Erythroblast (primary cell): ENCODE results near the gene MARK2.
A peak's percentile ranks its signal among the peaks of the same experiment; 100 is the strongest.
"Not testable (repeated sequence)": the region's sequence is repeated elsewhere in the genome, so short reads cannot be mapped to it uniquely, and the experiment has no call there.

Experiments
- DNase-seq, 2 experiments: peaks; one replicate each; lab custom pipeline; 2025; lab: John Stamatoyannopoulos, UW
- GATA1 ChIP-seq: IDR thresholded peaks from 2 replicates; pipeline ENCODE4 v1.6.1; 2011; ENCODE audit warnings: low read depth, mild to moderate bottlenecking, control low read depth, low read length, moderate library complexity
- POLR2A ChIP-seq: IDR thresholded peaks from 2 replicates; pipeline ENCODE4 v1.6.1; 2011; ENCODE audit warnings: mild to moderate bottlenecking, low read length

The MARK2 gene

DNA sequence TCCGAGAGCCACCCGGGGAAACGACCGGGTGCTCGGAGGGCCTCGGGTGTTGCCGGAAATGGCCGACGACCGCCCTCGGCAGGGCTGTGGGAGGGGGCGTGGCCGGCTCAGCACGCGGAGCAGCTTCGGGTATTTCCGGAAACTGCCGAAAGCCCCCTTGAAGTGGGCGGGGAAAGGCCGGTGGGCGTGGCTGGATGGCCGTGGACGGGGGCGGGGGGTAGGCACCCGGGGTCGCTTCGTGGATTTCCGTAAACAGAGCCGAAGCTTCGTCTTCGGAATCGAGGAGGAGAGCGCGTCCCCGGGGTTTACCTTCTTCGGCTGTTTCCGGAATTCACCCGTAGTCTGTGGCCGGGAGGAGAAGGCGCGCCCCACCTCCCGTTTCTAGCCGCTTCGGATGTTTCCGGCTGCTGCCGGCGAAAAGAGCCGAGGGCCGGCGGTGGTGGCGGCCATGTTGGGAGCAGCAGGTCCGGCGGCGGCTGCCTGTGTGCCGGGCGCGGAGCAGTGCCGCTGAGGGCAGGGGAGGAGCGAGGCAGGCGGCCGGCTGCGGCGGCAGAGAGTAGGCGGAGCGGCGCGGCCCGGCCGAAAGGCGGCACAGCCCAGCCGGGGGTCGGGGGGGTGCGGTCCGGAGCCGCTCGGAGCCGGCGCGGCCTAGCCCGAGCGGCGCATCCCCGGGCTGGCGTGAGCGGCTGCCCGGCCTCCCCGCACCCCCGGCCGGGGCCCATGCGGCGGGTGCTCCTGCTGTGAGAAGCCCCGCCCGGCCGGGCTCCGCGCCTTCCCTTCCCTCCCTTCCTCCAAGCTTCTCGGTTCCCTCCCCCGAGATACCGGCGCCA lies at the start of gene MARK2:
TSS of gene MARK2 (plus strand) at position 433 of the 830 bp plus-strand sequence. CDS start at position 830, 397 bp downstream.
- DNase-seq = peak; percentile 98 to 99
- no peak for TF ChIP-seq GATA1
- peak; percentile 61 for TF ChIP-seq POLR2A

DNA sequence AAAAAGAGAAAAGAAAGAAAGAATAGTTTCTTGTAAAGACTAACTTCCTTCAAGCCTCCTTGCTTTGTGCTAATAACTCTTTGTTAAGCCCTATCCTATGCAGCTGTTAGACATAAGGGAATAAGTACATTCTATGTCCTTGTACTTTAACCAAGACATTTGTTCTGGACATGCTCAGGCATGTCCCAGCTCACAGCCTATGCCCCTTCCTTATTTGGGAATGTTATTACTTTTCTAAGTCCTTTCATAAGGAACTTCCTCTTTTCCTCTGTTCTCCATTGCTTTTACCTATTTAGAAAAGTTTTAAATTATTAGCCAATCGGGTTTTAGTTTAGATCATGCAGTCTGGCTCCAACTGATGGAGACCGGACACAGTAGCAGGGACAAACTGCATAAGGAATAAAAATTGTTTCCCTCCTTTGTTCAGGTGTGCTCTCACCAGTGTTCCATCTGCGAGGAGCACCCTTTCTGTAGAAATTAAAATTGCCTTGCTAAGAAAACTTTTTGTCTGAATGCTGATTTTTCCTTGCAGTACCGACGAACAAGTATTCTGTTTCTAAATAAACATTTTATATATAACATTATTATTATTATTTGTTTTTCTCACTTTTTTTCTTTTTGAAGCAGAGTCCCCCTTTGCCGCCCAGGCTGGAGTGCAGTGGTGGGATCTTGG lies 47.3 kb upstream of the MARK2 start:
- DNase-seq = no peak
- TF ChIP-seq GATA1 (no peak), POLR2A (no peak)

DNA sequence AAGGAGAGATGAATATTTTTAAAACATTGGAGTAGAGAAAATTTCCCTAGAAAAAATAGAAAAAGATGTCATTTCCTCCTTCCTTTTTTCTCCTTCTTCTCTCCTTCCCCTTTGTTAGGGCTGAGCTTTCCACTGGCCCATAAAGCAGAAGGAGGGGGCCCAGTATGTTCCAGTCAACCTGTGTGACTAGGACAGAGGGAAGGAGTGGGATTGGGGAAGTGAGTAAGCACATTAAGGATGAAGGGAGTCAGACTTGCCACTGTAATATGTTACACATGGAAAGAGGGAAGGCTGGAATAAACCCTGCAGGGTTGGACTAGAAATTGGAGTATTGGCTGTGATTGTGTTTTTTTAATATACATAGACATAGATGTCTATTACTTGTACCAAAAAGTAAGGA lies 45.7 kb upstream of the MARK2 start:
- no peak for DNase-seq
- no peak for TF ChIP-seq GATA1
- no peak for TF ChIP-seq POLR2A

DNA sequence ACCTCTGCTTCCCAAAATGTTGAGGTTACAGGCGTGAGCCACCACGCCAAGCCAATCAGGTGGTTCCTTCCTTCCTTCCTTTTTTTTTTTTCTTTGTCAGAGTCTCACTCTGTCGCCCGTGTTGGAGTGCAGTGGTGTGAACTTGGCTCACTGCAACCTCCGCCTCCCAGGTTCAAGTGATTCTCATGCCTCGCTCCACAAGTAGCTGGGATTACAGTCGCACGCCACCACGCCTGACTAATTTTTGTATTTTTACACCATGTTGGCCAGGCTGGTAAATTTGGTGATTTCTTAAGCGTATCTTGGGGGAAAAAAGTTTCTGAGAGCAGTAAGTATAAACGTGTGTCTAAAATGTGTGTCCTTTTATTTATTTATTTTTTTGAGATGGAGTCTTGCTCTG lies 43.8 kb upstream of the MARK2 start:
- no peak for DNase-seq
- TF ChIP-seq GATA1 = no peak
- TF ChIP-seq POLR2A = no peak

DNA sequence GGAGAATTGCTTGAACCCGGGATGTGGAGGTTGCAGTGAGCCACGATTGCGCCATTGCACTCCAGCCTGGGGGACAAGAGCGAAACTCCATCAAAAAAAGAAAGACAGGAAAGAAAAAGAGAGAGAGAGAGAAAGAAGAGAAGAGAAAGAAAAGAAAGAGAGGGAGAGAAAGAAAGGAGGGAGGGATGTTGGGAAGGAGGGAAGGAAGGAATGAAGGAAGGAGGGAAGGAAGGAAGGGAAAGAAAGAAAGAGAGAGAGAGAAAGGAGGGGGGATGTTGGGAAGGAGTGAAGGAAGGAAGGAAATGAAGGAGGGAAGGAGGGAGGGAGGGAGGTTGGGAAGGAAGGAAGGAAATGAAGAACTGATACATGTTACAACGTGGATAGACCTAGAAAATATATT lies 38.0 kb upstream of the MARK2 start:
- DNase-seq = no peak
- TF ChIP-seq POLR2A (no peak), GATA1 (no peak)

DNA sequence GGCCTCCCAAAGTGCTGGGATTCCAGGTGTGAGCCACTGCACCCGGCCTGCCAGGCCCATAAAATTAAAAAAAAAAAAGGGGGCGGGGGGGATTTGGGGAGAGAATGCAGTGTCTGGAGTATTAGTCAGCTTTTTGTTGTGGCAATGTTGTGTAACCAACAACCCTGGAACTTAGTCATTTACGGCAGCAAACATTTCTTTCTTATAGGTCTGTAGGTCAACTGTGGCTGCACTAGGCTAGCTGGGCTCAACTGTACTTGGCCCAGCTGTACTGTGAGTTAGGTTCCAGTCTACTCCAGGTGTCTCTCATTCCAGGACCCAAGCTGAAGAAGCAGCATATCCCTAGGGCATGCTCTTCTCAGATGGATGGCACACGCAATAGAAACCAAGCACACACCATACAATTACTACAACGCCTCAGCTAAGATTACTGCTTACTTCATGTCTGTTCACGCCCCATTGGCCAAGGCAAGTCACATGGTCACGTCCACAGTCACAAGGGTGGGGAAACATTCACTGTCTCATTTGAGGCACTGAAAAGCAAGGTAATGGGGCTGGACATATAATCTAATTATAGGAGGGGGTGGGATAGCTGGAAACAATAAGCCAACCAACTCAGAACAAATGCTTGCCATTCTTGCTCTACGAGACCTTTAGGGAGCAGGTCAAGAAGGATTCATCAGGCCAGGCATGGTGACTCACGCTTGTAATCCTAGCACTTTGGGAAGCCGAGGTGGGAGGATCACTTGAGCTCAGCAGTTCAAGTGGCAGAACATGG lies 36.1 kb upstream of the MARK2 start:
- TF ChIP-seq GATA1 (no peak), POLR2A (no peak)
- DNase-seq = peak; percentile 25 to 39

DNA sequence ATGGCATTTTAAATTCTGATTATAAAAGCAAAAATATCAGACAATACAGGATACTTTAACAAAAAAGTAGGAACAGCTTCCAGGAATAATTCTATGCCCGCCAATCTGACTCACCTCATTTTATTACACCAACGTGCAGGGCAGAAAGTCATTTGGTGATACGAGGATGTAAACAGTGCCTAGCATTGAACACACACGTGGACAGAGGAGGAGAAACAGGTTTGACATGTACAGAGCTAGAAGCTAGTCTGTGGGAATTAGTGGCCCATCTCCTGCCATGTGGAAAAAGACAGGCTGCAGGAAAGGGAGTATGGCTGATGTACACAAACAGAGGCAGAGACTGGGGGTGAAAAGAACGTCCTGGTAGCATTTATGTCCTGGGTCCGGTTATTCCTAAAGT lies 34.7 kb upstream of the MARK2 start:
- TF ChIP-seq POLR2A (no peak), GATA1 (no peak)
- no peak for DNase-seq

DNA sequence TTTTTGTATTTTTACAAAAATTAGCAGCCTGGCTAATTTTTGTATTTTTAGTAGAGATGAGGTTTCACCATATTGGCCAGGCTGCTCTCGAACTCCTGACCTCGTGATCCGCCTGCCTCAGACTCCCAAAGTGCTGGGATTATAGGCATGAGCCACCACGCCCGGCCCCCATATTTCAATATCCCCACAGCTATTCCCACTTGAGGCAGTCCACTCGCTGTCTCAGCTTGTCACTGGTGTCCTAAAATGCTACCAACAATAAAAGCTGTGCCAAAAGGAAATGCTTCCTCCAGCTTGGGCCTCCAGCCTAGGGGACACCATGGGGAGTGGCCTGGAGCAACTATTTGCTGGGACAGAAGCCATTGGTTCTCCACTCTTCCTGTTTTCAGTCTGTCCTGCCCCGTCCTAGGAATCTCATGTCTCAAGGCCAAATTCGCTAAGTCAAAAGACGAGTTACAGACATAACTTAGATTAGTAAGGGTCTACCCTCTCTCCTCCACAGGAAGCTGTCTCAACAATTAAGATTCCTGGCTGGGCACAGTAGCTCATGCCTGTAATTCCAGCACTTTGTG lies 33.0 kb upstream of the MARK2 start:
- no peak for DNase-seq
- TF ChIP-seq POLR2A (no peak), GATA1 (no peak)

DNA sequence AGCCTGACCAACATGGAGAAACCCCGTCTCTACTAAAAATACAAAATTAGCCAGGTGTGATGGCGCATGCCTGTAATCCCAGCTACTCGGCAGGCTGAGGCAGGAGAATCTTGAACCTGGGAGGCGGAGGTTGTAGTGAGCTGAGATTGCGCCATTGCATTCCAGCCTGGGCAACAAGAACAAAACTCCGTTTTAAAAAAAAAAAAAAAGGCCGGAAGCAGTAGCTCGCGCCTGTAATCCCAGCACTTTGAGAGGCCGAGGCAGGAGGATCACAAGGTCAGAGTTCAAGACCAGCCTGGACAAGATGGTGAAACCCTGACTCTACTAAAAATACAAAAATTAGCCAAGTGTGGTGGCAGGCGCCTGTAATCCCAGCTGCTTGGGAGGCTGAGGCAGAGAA lies 28.5 kb upstream of the MARK2 start:
- not testable (repeated sequence) for DNase-seq

DNA sequence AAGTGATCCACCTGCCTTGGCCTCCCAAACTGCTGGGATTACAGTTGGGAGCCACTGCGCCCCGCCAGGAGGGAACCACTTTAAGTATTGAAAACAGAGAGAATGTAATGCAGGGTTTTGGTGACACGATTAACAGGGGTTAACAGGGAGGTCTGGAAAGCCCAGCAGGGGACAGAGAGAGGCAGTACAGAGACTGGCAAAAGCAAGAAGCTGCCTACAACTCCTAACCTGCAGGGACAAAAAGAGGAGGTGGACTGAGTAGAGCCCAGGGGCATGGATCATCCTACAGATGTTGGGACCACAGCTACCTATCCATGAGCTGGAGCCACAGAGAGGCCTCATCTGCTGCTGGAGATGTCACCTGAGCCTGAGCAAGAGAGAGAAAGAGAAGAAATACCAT lies 27.4 kb upstream of the MARK2 start:
- no peak for DNase-seq
- TF ChIP-seq GATA1 = no peak
- TF ChIP-seq POLR2A = no peak

DNA sequence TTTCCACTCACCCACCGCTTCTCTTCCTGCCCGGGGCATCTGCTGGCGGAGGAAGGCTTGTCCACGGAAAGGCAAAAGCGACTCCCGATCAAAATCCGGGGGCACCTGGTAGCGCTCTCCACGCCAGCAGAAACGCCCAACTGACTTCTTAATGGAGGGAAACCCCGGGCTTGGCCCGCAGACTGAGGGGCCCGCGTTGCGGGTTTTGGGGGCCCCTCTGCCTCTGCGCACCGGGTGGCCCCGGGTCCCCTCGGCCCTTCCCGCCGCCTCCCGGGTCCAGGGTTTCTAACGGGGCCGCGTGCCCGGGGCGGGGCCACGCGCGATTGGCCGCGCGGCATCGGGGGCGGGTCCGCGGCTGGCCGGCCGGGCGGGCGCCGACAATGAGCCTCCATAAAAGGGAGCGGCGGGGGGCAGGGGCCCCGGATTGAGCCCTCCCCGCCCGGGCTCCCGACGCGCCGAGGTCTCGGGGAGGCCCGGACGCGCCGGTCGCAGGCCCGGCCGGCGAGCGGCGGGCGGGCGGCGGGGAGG lies 25.8 kb upstream of the MARK2 start, which contains the start of gene SPINDOC:
TSS of gene SPINDOC (plus strand) at position 422 of the 528 bp plus-strand sequence. CDS start 231 bp downstream, outside the sequence.
- peak; percentile 77 to 82 for DNase-seq
- TF ChIP-seq POLR2A (no peak), GATA1 (no peak)

DNA sequence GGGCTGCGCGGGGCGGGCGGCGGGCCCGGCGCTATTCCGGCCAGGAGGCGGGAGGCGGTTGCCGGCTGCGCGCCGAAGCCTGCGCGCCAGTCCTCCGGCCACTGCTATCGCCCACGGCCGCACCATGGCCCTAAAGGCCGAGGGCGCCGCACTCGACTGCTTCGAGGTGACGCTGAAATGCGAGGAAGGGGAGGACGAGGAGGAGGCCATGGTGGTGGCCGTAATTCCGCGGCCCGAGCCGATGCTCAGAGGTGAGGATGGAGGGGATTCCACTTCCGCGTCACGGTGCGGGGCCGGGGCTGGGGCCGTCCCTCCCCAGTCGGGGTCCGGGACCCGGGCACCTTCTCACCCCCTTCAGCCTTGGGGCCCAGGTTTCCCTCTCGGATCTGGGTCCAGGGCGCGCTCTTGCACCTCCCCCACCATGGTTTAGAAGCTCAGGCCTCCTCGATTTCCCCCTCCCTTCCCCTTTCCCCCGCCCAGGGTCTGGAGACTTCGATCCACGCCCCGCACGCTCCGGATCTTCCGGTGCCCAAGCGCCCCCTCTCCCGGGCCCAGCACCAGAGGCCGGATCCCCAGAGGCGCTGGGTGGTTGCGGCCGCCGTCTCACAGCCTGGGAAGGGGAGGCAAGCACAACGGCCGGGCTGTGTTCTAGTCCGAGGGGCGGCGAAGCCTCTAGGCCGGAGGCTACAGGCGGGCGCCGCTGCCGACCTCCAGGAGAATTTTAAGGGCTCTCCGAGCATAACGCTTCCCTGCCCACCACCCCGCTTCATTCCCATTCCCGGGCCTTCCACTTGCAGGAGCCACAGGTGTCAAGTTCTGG lies 25.1 kb upstream of the MARK2 start:
- DNase-seq = peak; percentile 52 to 57
- TF ChIP-seq GATA1 (no peak), POLR2A (no peak)
